ENCODE data around the gene MAVS. TPM values are rescaled to one million over a fixed set of nuclear protein-coding genes. Genes with fewer than 3 reads are reported as not detected.

MAVS gene
- total RNA-seq, 1 experiment from 2014 or later: 38.7 TPM

- Histone ChIP-seq H4K20me1 (ENCODE audit: low read length) (no peaks in the 10 kb centered on the region), H3F3A (ENCODE audit: low read length, unreplicated experiment) (no peaks in the 10 kb centered on the region), H3K27me3 (ENCODE audit: low read length) (no peaks in the 10 kb centered on the region), H3K27ac (ENCODE audit: low read length) (peak overlapping the region; percentile 94), H3K4me3 (ENCODE audit: low read length) (peak overlapping the region; percentile 85), H3K79me2 (ENCODE audit: low read length) (peaks cover 22% of the 10 kb centered on the region), H3K9me3 (ENCODE audit: low read length) (no peaks in the 10 kb centered on the region), H3K9me2 (replicated peaks; ENCODE audit: low read length) (no peaks in the 10 kb centered on the region), H3K9ac (ENCODE audit: low read length) (peak overlapping the region; percentile 95), H3K4me2 (ENCODE audit: low read length) (peak overlapping the region; percentile 92), H3K36me3 (ENCODE audit: low read depth, low read length) (peaks cover 26% of the 10 kb centered on the region), H3K4me1 (ENCODE audit: insufficient read depth, low read length) (peaks cover 27% of the 10 kb centered on the region), H2AFZ (ENCODE audit: low read length) (peak overlapping the region; percentile 85)
- TSS peak; percentile 68 for BruUV-seq (replicated peaks)
- intact Hi-C loops (cut with micrococcal nuclease): loop anchor here (1.0 to 2.0 kb wide), 5 partner anchors 10 to 34 kb away; partner anchors contain the start of genes CDC25B and MAVS
- ChIA-PET CTCF (interaction anchor here (1.2 to 1.5 kb wide), 2 partner anchors 35 to 40 kb away, joined by 6 to 13 read pairs; partner anchors contain the start of genes CENPB and SPEF1), POLR2A (ENCODE audit: unreplicated experiment) (interaction anchor here (0.6 to 1.1 kb wide), 3 partner anchors 10 to 71 kb away, joined by 4 to 11 read pairs (median 4); partner anchors contain the start of gene CENPB)
- ATAC-seq: no peak
- TF ChIP-seq, protein P1, sequence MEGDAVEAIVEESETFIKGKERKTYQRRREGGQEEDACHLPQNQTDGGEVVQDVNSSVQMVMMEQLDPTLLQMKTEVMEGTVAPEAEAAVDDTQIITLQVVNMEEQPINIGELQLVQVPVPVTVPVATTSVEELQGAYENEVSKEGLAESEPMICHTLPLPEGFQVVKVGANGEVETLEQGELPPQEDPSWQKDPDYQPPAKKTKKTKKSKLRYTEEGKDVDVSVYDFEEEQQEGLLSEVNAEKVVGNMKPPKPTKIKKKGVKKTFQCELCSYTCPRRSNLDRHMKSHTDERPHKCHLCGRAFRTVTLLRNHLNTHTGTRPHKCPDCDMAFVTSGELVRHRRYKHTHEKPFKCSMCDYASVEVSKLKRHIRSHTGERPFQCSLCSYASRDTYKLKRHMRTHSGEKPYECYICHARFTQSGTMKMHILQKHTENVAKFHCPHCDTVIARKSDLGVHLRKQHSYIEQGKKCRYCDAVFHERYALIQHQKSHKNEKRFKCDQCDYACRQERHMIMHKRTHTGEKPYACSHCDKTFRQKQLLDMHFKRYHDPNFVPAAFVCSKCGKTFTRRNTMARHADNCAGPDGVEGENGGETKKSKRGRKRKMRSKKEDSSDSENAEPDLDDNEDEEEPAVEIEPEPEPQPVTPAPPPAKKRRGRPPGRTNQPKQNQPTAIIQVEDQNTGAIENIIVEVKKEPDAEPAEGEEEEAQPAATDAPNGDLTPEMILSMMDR (conservative IDR thresholded peaks at IDR 0.05; ENCODE audit: low read depth, low read length): no peak
- TF ChIP-seq EZH2 (IDR thresholded peaks at IDR 0.05; ENCODE audit: low read length, unreplicated experiment) (no peak), EZH2phosphoT487 (IDR thresholded peaks at IDR 0.05; ENCODE audit: borderline replicate concordance, low read length) (no peak)
- DNase-seq: peak; percentile 34
These were observed 25.5 kb upstream of the MAVS start for GRCh38 chr20:3820901-3821727.

DNA sequence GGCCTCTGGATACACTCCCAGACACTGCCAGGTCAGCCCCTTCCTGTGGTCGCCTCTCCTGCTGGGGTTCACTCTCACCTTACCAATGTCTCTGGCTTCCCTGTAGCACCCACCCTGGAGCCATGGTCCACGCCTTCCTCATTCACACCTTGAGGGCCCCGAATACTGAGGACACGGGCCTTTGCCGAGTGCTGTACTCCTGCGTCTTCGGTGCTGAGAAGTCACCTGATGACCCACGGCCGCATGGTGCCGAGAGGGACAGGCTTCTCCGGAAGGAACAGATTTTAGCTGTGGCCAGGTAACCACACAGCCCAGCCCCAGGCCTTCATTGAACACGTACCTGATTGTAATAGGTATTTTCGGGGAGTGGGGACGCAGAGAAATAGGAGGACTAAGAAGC, 24.6 kb upstream of the MAVS start:
- Histone ChIP-seq H3K9me3 (ENCODE audit: low read length) (no peaks in the 10 kb centered on the region), H3K4me3 (ENCODE audit: low read length) (peak overlapping the region; percentile 85), H3K27me3 (ENCODE audit: low read length) (no peaks in the 10 kb centered on the region), H3K4me2 (ENCODE audit: low read length) (peak overlapping the region; percentile 92), H3K79me2 (ENCODE audit: low read length) (peaks cover 22% of the 10 kb centered on the region), H3K9ac (ENCODE audit: low read length) (no peak overlapping the region; the same call in 1 of the 2 replicates), H4K20me1 (ENCODE audit: low read length) (no peaks in the 10 kb centered on the region), H3K36me3 (ENCODE audit: low read depth, low read length) (peaks cover 29% of the 10 kb centered on the region), H3K9me2 (replicated peaks; ENCODE audit: low read length) (no peaks in the 10 kb centered on the region), H3K4me1 (ENCODE audit: insufficient read depth, low read length) (peaks cover 27% of the 10 kb centered on the region), H2AFZ (ENCODE audit: low read length) (no peak overlapping the region), H3F3A (ENCODE audit: low read length, unreplicated experiment) (no peaks in the 10 kb centered on the region), H3K27ac (ENCODE audit: low read length) (no peak overlapping the region)
- ATAC-seq (no peak), DNase-seq (no peak)
- no peak for TF ChIP-seq EZH2phosphoT487 (IDR thresholded peaks at IDR 0.05; ENCODE audit: borderline replicate concordance, low read length)
- intact Hi-C loops (cut with micrococcal nuclease): loop anchor here (2.0 kb wide), 3 partner anchors 25 to 33 kb away; partner anchors contain the start of genes CDC25B and MAVS
- ChIA-PET CTCF (interaction anchor here (1.5 kb wide), 1 partner anchor 41 kb away, joined by 6 read pairs; the partner anchor contains the start of gene SPEF1), POLR2A (ENCODE audit: unreplicated experiment) (no interaction called here)
- no TSS peak for BruUV-seq (replicated peaks)

- H3K27me3 ChIP-seq (ENCODE audit: low read length): no peaks in the 10 kb centered on the region
- no peak overlapping the region for H3K27ac ChIP-seq (ENCODE audit: low read length)
- H3F3A ChIP-seq (ENCODE audit: low read length, unreplicated experiment): no peaks in the 10 kb centered on the region
- intact Hi-C loops (cut with micrococcal nuclease): no loop called here
- no peak for ATAC-seq
- no TSS peak for BruUV-seq (replicated peaks)
- TF ChIP-seq, protein P1 (conservative IDR thresholded peaks at IDR 0.05; ENCODE audit: low read depth, low read length): no peak
- no peak for TF ChIP-seq EZH2phosphoT487 (IDR thresholded peaks at IDR 0.05; ENCODE audit: borderline replicate concordance, low read length)
- TF ChIP-seq EZH2 (IDR thresholded peaks at IDR 0.05; ENCODE audit: low read length, unreplicated experiment): no peak
- H3K36me3 ChIP-seq (ENCODE audit: low read depth, low read length): peaks cover 29% of the 10 kb centered on the region
- no peak overlapping the region for H2AFZ ChIP-seq (ENCODE audit: low read length)
- ChIA-PET POLR2A (ENCODE audit: unreplicated experiment) (no interaction called here), CTCF (no interaction called here)
- no peaks in the 10 kb centered on the region for H3K9me2 ChIP-seq (replicated peaks; ENCODE audit: low read length)
- peaks cover 22% of the 10 kb centered on the region for H3K79me2 ChIP-seq (ENCODE audit: low read length)
- no peaks in the 10 kb centered on the region for H4K20me1 ChIP-seq (ENCODE audit: low read length)
- H3K4me1 ChIP-seq (ENCODE audit: insufficient read depth, low read length): peaks cover 18% of the 10 kb centered on the region
- no peaks in the 10 kb centered on the region for H3K9me3 ChIP-seq (ENCODE audit: low read length)
- no peak overlapping the region for H3K4me2 ChIP-seq (ENCODE audit: low read length)
- no peak overlapping the region for H3K4me3 ChIP-seq (ENCODE audit: low read length)
- H3K9ac ChIP-seq (ENCODE audit: low read length): no peak overlapping the region
- no peak for DNase-seq
These were observed 22.8 kb upstream of the MAVS start for GRCh38 chr20:3823881-3824280.
